ENCODE data around the gene MRPL27. TPM values are rescaled to one million over a fixed set of nuclear protein-coding genes. Genes with fewer than 3 reads are reported as not detected.

MRPL27 gene
- total RNA-seq, 1 experiment from 2014 or later = 106 TPM

DNA sequence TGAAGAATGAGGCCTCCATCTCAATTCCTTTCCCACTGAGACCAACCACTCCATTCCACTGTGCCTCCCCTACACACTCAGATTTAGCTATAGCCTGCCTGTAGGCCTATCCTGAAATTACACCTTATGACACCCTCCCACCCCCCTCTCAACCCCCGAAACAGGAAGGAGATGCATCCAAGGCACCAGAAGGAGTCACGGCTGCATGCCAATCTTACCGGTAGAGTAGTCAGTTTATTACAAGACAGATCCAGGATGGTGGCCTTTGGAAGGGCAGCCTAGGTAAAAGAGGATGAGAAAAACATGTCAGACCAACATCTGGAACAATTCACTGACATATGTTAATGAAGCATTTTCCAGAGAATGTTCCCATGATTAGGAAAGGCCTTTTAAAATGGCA, 21.7 kb upstream of the MRPL27 start (continued):
- TF ChIP-seq, protein P1, sequence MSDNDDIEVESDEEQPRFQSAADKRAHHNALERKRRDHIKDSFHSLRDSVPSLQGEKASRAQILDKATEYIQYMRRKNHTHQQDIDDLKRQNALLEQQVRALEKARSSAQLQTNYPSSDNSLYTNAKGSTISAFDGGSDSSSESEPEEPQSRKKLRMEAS (IDR thresholded peaks at IDR 0.05) = no peak
- TF ChIP-seq JUND (IDR thresholded peaks at IDR 0.05) = no peak
- TF ChIP-seq RAD21 (IDR thresholded peaks at IDR 0.05; ENCODE audit: low read depth) = no peak
- no peak for TF ChIP-seq EZH2phosphoT487 (IDR thresholded peaks at IDR 0.05; ENCODE audit: borderline replicate concordance)

DNA sequence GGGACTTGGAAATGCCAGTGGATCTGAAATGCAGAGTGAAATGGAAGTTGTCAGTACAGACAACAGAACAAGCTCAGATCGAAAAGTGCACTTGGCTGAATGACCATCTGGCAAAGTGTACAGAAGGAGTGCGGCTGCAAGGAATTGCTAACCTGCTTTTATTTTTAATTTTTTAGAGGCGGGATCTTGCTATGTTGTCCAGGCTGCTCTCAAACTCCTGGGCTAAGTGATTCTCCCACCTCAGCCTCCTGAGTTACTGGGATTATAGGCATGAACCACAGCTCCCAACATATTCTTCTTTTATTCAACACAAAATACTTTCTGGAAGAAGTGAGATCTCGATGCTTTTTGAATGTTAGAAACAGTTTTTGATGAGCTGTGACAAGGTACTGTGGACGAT, 20.7 kb upstream of the MRPL27 start:
- ATAC-seq (no peak), DNase-seq (ENCODE audit: low read depth, low spot score) (no peak)
- peaks cover 7 to 27% of the 10 kb centered on the region in 2 experiments for H3K4me1 ChIP-seq (ENCODE audit: control insufficient read depth in 1 of 2, insufficient read depth in 2 of 2, low read length in 2 of 2)
- ChIA-PET RAD21 (ENCODE audit: low non-redundant PET in 1 of 2, low total read pairs in 2 of 2, uncharacterized antibody in 2 of 2, unreplicated experiment in 2 of 2) (no interaction called here), POLR2A (no interaction called here), CTCF (no interaction called here)
- TF ChIP-seq ZFX (IDR thresholded peaks at IDR 0.05) = no peak
- no peak for TF ChIP-seq ELF1 (IDR thresholded peaks at IDR 0.05; ENCODE audit: borderline replicate concordance, low read depth)
- no peak for TF ChIP-seq EZH2phosphoT487 (IDR thresholded peaks at IDR 0.05; ENCODE audit: borderline replicate concordance)
- TF ChIP-seq SRF (IDR thresholded peaks at IDR 0.05; ENCODE audit: low read depth) = no peak
- no peak for TF ChIP-seq CEBPB (IDR thresholded peaks at IDR 0.05; ENCODE audit: low read depth)
- TF ChIP-seq CBX3 (IDR thresholded peaks at IDR 0.05; ENCODE audit: low read depth) = no peak
- H3K4me3 ChIP-seq (replicated peaks in 1 of 2; ENCODE audit: low read depth in 1 of 2, low read length in 2 of 2) = no peak overlapping the region
- no peak overlapping the region for H3K9ac ChIP-seq (ENCODE audit: low read length)
- H3K27ac ChIP-seq (ENCODE audit: low read depth, low read length) = no peak overlapping the region
- peaks cover 10% of the 10 kb centered on the region; the same call in 1 of the 2 replicates for H4K20me1 ChIP-seq (ENCODE audit: insufficient read depth)
- peaks cover 60 to 63% of the 10 kb centered on the region in 2 experiments for H3K36me3 ChIP-seq (ENCODE audit: control insufficient read depth in 1 of 2, insufficient read depth in 2 of 2, low read length in 2 of 2)
- no peaks in the 10 kb centered on the region for H3K9me2 ChIP-seq (ENCODE audit: insufficient read depth)
- H3K9me3 ChIP-seq (ENCODE audit: control insufficient read depth in 1 of 2, insufficient read depth in 1 of 2, low read depth in 1 of 2, low read length in 2 of 2) = no peaks in the 10 kb centered on the region
- intact Hi-C loops (cut with micrococcal nuclease) = no loop called here
- no TSS peak for BruUV-seq (replicated peaks)
- H3K4me2 ChIP-seq (ENCODE audit: low read length) = no peak overlapping the region
- peaks cover 85% of the 10 kb centered on the region for H3K79me2 ChIP-seq (ENCODE audit: insufficient read depth, low read length)
- no peaks in the 10 kb centered on the region for H3K27me3 ChIP-seq (ENCODE audit: insufficient read depth, low read length)
- no peak overlapping the region for H2AFZ ChIP-seq (ENCODE audit: low read depth, low read length, poor library complexity, severe bottlenecking)

DNA sequence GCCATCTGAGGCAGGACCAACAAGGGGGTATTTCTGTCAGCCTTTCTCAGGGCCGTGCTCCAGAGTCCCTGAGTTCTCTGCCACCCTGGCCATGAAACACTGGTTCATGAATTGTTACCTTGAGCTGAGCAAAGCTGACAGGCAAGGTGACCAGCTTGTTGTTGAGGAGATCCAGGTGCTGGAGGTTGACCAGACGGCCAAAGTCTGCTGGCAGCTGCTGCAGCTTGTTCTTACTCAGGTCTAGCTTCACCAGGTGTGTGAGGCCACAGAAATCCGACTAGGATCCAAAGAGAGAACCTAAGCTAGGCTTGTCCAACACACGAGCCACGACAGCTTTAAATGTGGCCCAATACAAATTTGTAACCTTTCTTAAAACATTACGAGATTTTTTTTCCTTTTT, 19.6 kb upstream of the MRPL27 start:
- Histone ChIP-seq H3K4me3 (replicated peaks in 1 of 2; ENCODE audit: low read depth in 1 of 2, low read length in 2 of 2) (no peak overlapping the region), H4K20me1 (ENCODE audit: insufficient read depth) (peaks cover 10% of the 10 kb centered on the region; the same call in 1 of the 2 replicates), H3K27me3 (ENCODE audit: insufficient read depth, low read length) (no peaks in the 10 kb centered on the region), H3K9me3 (ENCODE audit: control insufficient read depth in 1 of 2, insufficient read depth in 1 of 2, low read depth in 1 of 2, low read length in 2 of 2) (no peaks in the 10 kb centered on the region), H3K79me2 (ENCODE audit: insufficient read depth, low read length) (peaks cover 96% of the 10 kb centered on the region), H3K36me3 (ENCODE audit: control insufficient read depth in 1 of 2, insufficient read depth in 2 of 2, low read length in 2 of 2) (peaks cover 70 to 73% of the 10 kb centered on the region in 2 experiments), H3K9me2 (ENCODE audit: insufficient read depth) (no peaks in the 10 kb centered on the region), H3K4me1 (ENCODE audit: control insufficient read depth in 1 of 2, insufficient read depth in 2 of 2, low read length in 2 of 2) (peaks cover 4 to 19% of the 10 kb centered on the region in 2 experiments), H3K9ac (ENCODE audit: low read length) (no peak overlapping the region), H2AFZ (ENCODE audit: low read depth, low read length, poor library complexity, severe bottlenecking) (no peak overlapping the region), H3K4me2 (ENCODE audit: low read length) (no peak overlapping the region), H3K27ac (ENCODE audit: low read depth, low read length) (no peak overlapping the region)
- intact Hi-C loops (cut with micrococcal nuclease) = no loop called here
- POLR2A ChIA-PET = no interaction called here
- RAD21 ChIA-PET (ENCODE audit: low non-redundant PET in 1 of 2, low total read pairs in 2 of 2, uncharacterized antibody in 2 of 2, unreplicated experiment in 2 of 2) = no interaction called here
- no TSS peak for BruUV-seq (replicated peaks)
- TF ChIP-seq, protein P2, sequence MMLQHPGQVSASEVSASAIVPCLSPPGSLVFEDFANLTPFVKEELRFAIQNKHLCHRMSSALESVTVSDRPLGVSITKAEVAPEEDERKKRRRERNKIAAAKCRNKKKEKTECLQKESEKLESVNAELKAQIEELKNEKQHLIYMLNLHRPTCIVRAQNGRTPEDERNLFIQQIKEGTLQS (IDR thresholded peaks at IDR 0.05) = no peak
- TF ChIP-seq ELF1 (IDR thresholded peaks at IDR 0.05; ENCODE audit: borderline replicate concordance, low read depth) = no peak
- DNase-seq (ENCODE audit: low read depth, low spot score) (no peak), ATAC-seq (no peak)
- CTCF ChIA-PET = no interaction called here

Measured in HCT116 (cell line).